ENCODE data around the gene RCOR1.

DNA sequence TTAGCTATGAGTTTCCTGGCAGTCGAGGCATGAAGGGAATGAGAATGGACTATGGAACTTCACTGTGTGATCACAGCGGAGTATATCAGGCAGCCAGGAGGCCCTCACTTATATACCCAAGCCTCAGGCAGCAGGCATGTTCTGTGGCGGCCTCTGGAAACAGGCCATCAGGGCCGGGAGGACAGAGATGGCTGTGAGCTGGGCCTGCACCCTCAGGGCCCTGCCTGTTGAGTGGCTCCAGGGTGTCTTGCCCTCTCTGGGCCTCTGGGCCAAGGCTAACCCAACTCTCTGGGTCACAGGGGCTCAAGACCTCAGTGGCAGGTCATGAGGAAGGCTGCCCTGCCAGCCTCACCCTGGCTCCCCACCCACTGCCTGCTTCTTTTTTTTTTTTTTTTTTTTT, 33.9 kb upstream of the RCOR1 start:
- no peak for TF ChIP-seq EP300 (IDR thresholded peaks at IDR 0.05)
- TF ChIP-seq, protein P1, sequence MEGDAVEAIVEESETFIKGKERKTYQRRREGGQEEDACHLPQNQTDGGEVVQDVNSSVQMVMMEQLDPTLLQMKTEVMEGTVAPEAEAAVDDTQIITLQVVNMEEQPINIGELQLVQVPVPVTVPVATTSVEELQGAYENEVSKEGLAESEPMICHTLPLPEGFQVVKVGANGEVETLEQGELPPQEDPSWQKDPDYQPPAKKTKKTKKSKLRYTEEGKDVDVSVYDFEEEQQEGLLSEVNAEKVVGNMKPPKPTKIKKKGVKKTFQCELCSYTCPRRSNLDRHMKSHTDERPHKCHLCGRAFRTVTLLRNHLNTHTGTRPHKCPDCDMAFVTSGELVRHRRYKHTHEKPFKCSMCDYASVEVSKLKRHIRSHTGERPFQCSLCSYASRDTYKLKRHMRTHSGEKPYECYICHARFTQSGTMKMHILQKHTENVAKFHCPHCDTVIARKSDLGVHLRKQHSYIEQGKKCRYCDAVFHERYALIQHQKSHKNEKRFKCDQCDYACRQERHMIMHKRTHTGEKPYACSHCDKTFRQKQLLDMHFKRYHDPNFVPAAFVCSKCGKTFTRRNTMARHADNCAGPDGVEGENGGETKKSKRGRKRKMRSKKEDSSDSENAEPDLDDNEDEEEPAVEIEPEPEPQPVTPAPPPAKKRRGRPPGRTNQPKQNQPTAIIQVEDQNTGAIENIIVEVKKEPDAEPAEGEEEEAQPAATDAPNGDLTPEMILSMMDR (IDR thresholded peaks at IDR 0.05): no peak

All from upper lobe of left lung (tissue), 4 donors.